Tibial nerve (tissue), 4 donors: ENCODE measurements around the gene IMP3.

ENCODE experiments used
- EP300 ChIP-seq, 2 donors: sonication (generic); formaldehyde crosslinking; IDR thresholded peaks; one replicate each; pipeline ENCODE4 v1.6.1; 2017; ENCODE audit warnings: antibody characterized with exemption in 2 of 2, mild to moderate bottlenecking in 1 of 2
- POLR2A ChIP-seq, 2 donors: fragments of 450-650 bp; IDR thresholded peaks; one replicate each; pipeline ENCODE4 v1.6.1; 2017; ENCODE audit warnings: antibody characterized with exemption in 2 of 2, mild to moderate bottlenecking in 2 of 2, moderate library complexity in 2 of 2
- TF ChIP-seq, protein P1 (sequence below), 5 experiments: fragments of 200-600 bp in 3 of 5; fragments of 450-650 bp in 2 of 5; sonication (generic) in 3 of 5; IDR thresholded peaks; one replicate each; pipeline ENCODE4 v1.5.1; 2016 to 2019; ENCODE audit warnings: antibody characterized with exemption in 5 of 5, mild to moderate bottlenecking in 3 of 5, moderate library complexity in 2 of 5

DNA sequence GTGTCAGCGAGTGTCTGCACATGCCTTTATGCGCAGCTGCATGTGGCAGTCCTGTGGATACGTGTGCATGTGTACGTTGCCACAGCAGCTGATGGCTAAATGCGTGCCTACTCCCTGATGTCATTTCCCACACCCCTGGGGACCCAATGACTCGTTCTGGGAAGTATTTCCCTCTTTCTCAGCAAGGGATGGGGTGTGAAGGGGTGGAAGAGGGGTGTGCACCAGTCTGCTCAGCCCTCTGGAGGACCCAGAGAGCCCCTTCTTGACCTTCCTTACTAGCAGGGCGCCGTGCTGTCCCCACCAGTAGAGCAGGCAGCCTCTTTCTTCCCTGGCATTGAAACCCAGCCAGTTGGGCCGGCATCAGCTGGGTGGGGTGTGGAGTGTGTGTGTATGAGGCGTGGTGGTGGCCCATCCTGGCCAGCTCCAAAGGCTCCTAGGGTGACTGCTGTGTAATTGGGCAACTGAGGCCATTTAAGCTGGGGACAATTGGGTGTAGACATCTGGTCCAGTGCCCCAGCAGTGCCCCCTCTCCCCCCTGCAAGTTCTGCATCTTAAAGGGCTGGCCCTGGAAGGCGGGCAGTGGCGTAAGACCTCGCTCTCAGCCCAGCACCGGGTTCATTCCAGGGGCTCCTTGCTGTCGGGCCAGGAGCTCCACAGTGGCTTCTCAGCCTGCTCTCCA lies 26.9 kb upstream of the IMP3 start:
- peak in 1 of 2 donors; percentile 85 for TF ChIP-seq EP300 (IDR thresholded peaks at IDR 0.05)
- no peak for TF ChIP-seq POLR2A (IDR thresholded peaks at IDR 0.05)
- TF ChIP-seq, protein P1, sequence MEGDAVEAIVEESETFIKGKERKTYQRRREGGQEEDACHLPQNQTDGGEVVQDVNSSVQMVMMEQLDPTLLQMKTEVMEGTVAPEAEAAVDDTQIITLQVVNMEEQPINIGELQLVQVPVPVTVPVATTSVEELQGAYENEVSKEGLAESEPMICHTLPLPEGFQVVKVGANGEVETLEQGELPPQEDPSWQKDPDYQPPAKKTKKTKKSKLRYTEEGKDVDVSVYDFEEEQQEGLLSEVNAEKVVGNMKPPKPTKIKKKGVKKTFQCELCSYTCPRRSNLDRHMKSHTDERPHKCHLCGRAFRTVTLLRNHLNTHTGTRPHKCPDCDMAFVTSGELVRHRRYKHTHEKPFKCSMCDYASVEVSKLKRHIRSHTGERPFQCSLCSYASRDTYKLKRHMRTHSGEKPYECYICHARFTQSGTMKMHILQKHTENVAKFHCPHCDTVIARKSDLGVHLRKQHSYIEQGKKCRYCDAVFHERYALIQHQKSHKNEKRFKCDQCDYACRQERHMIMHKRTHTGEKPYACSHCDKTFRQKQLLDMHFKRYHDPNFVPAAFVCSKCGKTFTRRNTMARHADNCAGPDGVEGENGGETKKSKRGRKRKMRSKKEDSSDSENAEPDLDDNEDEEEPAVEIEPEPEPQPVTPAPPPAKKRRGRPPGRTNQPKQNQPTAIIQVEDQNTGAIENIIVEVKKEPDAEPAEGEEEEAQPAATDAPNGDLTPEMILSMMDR (IDR thresholded peaks at IDR 0.05), result no peak
